IPS-18c (cell line): ENCODE data around the gene OR2M4.
"Not testable (repeated sequence)": the region's sequence is repeated elsewhere in the genome, so short reads cannot be mapped to it uniquely, and the experiment has no call there.

Experiments used
- H3K4me3 ChIP-seq: 2 replicates; pipeline ENCODE4 v1.7.0; 2013; ENCODE audit warnings: low read depth, mild to moderate bottlenecking, low read length, moderate library complexity; ENCODE audit not compliant: insufficient read depth
- H3K9me3 ChIP-seq: one replicate; pipeline ENCODE4 v1.6.1; 2013; ENCODE audit warnings: mild to moderate bottlenecking, low read length, moderate library complexity; ENCODE audit not compliant: control insufficient read depth, insufficient read depth

The OR2M4 gene, protein sequence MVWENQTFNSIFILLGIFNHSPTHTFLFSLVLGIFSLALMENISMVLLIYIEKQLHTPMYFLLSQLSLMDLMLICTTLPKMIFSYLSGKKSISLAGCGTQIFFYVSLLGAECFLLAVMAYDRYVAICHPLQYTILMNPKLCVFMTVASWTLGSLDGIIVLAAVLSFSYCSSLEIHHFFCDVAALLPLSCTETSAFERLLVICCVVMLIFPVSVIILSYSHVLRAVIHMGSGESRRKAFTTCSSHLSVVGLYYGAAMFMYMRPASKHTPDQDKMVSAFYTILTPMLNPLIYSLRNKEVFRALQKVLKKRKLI

GRCh38 chr1:248231117-248231516 is at the start of gene OR2M4:
TSS of gene OR2M4 (plus strand) at chr1:248231417. CDS start at chr1:248238929, 7,512 bp downstream.
- H3K4me3 ChIP-seq, result no peak within 1 kb of the TSS
- H3K9me3 ChIP-seq, result no peaks in the 10 kb centered on the region

GRCh38 chr1:248183996-248184395 is 47.2 kb upstream of the OR2M4 start:
- Histone ChIP-seq H3K9me3 (peaks cover 4% of the 10 kb centered on the region), H3K4me3 (no peak overlapping the region)

GRCh38 chr1:248187363-248187762 is 43.9 kb upstream of the OR2M4 start:
- H3K4me3 ChIP-seq, result no peak overlapping the region
- no peaks in the 10 kb centered on the region for H3K9me3 ChIP-seq

- no peak overlapping the region for H3K4me3 ChIP-seq
- no peaks in the 10 kb centered on the region for H3K9me3 ChIP-seq
These were observed 42.2 kb upstream of the OR2M4 start for GRCh38 chr1:248189026-248189425.

DNA sequence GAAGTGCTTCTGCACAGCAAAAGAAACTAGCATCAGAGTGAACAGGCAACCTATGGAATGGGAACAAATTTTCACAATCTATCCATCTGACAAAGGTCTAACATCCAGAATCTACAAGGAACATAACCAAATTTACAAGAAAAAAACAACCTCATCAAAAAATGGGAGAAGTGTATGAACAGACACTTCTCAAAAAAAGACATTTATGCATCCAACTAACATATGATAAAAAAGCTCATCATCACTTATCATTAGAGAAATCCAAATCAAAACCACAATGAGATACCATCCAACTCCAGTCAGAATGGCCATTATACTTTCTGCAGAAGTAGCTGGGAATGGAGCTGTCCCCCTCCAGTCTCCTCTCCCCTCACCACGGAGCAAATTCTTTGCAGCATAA is 37.1 kb upstream of the OR2M4 start:
- no peak overlapping the region for H3K4me3 ChIP-seq
- no peaks in the 10 kb centered on the region for H3K9me3 ChIP-seq

DNA sequence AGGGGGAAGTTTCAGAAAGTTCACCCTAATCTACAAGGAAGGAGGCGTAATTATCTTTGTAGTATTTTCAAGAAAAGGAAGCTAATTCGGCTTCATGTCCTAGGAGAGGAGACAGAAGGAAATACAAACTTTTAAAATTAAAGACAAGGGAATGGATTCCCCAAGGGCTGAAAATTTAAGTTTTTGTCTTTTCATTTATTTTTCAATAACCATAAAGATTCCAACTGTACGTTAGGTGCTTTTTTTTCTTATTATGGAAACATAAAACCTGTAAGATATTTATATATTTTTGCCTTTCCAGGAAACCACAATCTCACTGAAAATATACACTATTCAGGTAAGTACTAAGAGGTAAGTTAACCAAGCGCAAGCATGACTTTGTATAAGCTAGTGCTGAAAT is 34.3 kb upstream of the OR2M4 start, which contains the start of gene OR2M3:
OR2M3 (plus strand) TSS at position 301 of the 400 bp plus-strand sequence. CDS start 5,803 bp downstream, outside the sequence.
- H3K9me3 ChIP-seq, result no peaks in the 10 kb centered on the region
- no peak within 1 kb of the TSS for H3K4me3 ChIP-seq

GRCh38 chr1:248215880-248216279 is 15.3 kb upstream of the OR2M4 start:
- Histone ChIP-seq H3K4me3 (no peak overlapping the region), H3K9me3 (no peaks in the 10 kb centered on the region)

- no peak overlapping the region for H3K4me3 ChIP-seq
- no peaks in the 10 kb centered on the region for H3K9me3 ChIP-seq
These were observed 5.7 kb upstream of the OR2M4 start for GRCh38 chr1:248225537-248225936.

- no peak overlapping the region for H3K4me3 ChIP-seq
- no peaks in the 10 kb centered on the region for H3K9me3 ChIP-seq
These were observed 1.8 kb upstream of the OR2M4 start for GRCh38 chr1:248229360-248229908.

- H3K4me3 ChIP-seq, result no peak overlapping the region
- H3K9me3 ChIP-seq, result peaks cover 2% of the 10 kb centered on the region
These were observed 8.3 kb downstream of the OR2M4 start for GRCh38 chr1:248239478-248239877.

GRCh38 chr1:248243204-248243603 is 12.0 kb downstream of the OR2M4 start:
- peaks cover 2% of the 10 kb centered on the region for H3K9me3 ChIP-seq
- no peak overlapping the region for H3K4me3 ChIP-seq

GRCh38 chr1:248259309-248259708 is 28.1 kb downstream of the OR2M4 start:
- H3K4me3 ChIP-seq, H3K9me3 ChIP-seq: not testable (repeated sequence)

- H3K4me3 ChIP-seq, result no peak overlapping the region
These were observed 37.0 kb downstream of the OR2M4 start for GRCh38 chr1:248268178-248268577.

GRCh38 chr1:248273225-248273624 is 42.0 kb downstream of the OR2M4 start:
- not testable (repeated sequence) for H3K9me3 ChIP-seq, H3K4me3 ChIP-seq

More at GRCh38 chr1:248268178-248268577, 37.0 kb downstream of the OR2M4 start:
- H3K9me3 ChIP-seq, result no peaks in the 10 kb centered on the region

DNA sequence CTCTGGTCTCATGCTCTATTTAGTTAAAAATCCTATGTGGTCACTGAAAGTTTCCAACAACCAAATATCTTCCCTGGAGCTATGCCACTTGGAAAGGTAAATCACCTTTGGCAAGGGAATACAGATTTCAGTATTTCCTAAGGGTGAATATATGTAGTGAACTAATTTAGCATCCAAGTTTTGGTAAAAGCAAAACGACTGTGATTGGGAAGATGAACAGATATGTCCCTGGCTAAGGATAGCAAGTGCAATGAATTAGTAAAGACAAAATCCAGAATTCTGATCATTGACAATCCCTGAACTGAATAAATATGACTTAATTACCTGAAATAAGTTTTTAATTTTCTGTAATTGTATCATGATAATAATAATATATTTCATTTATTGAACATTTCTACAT is 46.7 kb downstream of the OR2M4 start, which contains the start of gene OR2T33:
OR2T33 (minus strand) TSS at position 101 of the 400 bp plus-strand sequence. CDS start 4,162 bp downstream, outside the sequence.
- Histone ChIP-seq H3K4me3 (no peak within 1 kb of the TSS), H3K9me3 (no peaks in the 10 kb centered on the region)

DNA sequence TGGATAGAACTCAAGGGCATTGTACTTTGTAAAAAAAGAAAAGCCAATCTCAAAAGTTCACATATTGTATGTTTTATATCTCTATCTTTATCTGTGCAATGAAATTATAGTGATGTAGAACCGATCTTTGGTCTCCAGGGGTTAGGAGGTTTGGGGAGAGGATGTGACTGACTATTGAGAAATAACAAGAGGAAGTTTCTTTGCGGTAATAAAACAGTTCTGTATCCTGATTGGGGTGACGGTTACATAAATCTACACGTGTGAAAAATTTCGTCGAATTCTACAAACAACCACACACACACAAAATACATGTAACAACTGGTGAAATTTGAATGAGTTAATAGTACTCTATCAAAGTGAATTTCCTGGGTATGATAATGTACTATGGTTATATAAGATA is 57.2 kb downstream of the OR2M4 start:
- Histone ChIP-seq H3K9me3 (peaks cover 2% of the 10 kb centered on the region), H3K4me3 (no peak overlapping the region)
